SKM-1 (cell line): Measurements from ENCODE around the gene CD40.
A peak's percentile ranks its signal among the peaks of the same experiment; 100 is the strongest.

Source experiments
- DNase-seq: peaks from one replicate; lab custom pipeline; 2025; ENCODE audit not compliant: unreplicated experiment; lab: John Stamatoyannopoulos, UW

The CD40 gene

GRCh38 chr20:46171476-46171875, 53.4 kb downstream of the CD40 start:
- DNase-seq: no peak

- no peak for DNase-seq
Observed at GRCh38 chr20:46171909-46172308, 53.8 kb downstream of the CD40 start.

GRCh38 chr20:46172455-46172854, 54.3 kb downstream of the CD40 start:
- no peak for DNase-seq

GRCh38 chr20:46172961-46173536, 54.9 kb downstream of the CD40 start:
- no peak for DNase-seq

GRCh38 chr20:46173652-46174468, 55.7 kb downstream of the CD40 start:
- no peak for DNase-seq

GRCh38 chr20:46174469-46175126, 56.5 kb downstream of the CD40 start:
- peak; percentile 24 for DNase-seq

GRCh38 chr20:46175127-46175494, 57.0 kb downstream of the CD40 start:
- no peak for DNase-seq

- no peak for DNase-seq
Observed at GRCh38 chr20:46176739-46177378, 58.7 kb downstream of the CD40 start.

GRCh38 chr20:46177768-46178167, 59.7 kb downstream of the CD40 start:
- DNase-seq: no peak

GRCh38 chr20:46178891-46179290, 60.8 kb downstream of the CD40 start:
- DNase-seq: no peak
